Inferior parietal cortex (tissue), 1 donor: Measurements from ENCODE around the gene ZNF639.
A peak's percentile ranks its signal among the peaks of the same experiment; 100 is the strongest.

Experiments used
- DNase-seq: peaks from one replicate; pipeline ENCODE4 v3.0.0-alpha.2; 2016; ENCODE audit errors: extremely low spot score

The ZNF639 gene

DNA sequence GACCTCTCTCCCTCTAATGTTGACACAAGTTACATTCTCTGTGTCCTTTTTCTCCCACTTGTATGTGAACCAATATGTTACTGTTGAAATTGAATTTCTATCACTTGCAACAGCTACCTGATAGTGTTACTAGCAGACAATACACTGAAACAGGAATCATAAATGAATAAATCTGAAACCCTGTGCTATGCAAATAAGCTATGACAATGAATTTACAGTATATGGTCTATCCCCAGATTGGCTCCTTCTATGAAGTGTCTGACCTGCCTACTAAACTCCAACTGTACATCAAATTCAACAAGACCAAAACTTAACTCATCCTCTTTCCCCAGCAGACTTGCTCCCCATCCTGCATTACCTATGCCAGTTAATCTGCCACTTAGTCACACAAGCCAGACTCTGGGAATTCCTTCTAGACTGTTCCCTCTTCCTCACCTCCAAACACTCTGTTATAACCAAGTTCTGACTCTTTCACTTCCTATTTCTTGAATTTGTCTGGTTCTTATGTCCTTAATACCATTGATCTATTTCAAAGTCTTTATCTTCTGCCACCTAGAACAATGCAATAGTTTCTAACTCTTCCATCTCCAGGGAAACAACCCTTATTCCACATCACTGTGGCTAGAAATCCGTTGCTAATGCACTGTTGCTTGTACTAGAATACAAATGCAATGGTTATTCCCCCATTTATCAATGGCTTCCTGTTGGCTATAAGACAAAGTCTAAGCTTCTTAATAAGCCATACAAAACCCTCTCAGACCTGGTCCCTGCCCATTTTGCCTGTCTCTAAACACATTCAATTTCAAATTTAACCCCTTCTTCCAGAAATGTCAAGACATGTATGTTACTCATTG is 13.4 kb upstream of the ZNF639 start:
- DNase-seq = no peak

DNA sequence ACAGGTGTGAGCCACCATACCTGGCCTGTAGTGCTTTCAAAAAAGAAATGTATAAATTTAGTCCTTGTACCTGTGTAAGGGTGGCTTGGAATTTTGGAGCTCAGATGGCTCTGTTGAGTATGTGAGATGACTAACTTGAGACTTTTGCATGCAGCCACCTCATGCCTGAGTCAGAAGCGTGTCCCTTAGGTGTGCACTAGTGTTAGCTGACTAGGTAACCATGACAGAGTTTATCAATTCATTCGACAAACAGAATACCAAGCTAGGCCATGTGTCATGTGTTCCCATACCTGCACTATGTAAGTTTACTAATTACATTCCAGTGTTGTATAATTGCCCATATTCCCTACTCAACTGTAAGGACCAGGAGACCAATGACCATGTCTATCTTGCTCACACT is 4.0 kb upstream of the ZNF639 start:
- no peak for DNase-seq

DNA sequence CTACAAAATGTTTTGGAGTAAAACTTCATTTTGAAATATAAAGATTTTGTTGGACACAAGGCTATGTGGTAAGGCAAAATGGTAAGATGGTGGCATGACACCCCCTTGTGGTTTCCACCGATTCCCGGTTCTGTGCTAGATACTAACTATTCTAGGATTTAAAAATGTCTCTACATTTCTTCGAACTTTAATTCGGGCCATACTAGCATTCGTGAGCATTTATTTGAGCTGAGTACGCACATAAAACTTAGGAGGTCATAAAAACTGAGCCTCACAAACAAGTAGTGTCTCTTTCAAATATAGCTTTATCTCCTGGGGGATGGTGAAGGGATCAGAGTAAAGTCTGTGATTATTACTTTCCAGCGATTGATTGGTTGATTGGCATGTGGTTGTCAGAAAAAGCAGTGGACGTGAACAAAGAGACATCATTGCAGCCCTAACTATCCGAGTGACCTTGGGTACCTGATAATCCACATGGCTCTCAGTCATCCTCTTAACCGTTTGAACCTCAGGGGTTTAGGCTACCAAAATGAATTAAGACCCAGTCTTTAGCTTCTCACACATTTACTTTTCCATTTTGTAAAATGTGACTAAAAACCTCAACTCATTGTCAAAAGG is 1.1 kb upstream of the ZNF639 start:
- DNase-seq = peak; percentile 73

DNA sequence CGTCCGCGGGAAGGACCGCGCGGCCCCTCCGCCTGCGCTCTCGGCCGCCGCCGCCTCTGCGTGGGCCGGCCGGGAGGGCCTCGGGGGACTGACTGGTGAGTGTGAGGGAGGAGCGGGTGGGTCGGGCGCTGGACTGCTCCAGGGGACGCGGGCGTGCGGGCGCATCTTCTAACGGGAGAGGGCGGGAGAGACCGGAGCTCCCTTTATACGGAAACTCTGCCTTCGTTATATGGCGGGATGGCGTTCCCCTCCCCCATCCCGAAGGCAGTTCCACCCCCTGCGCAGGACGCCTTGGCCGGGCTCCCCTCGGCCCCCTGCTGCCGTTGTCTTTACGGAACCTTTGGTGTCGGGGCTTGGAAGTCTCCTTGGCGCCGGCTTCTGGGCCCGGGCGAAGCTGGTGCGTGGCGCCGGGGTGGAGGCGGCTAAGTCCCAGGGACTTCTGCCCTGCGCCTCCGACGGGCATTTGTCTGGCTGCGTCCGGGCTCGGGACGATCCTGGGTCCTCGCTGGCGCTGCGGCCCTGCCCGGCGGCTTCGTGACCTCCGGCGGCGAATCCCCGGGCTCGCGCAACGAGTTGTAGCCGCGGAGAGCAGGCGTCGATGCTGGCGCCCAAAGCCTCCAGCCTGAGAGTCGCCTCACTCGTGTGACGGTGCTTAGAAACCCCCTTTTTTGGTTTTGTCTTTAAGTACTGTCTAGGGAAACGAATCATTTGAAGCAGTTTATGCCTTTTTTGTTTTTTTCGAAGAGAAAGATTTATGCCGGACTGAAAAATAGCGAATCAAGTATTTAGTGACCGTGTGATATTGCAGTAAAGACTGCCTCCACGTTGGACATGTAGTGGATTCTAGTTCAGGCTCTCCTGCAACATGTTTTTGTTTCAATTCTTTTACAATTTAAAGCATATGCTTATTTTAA is 623 bp downstream of the ZNF639 start:
- peak; percentile 50 for DNase-seq

DNA sequence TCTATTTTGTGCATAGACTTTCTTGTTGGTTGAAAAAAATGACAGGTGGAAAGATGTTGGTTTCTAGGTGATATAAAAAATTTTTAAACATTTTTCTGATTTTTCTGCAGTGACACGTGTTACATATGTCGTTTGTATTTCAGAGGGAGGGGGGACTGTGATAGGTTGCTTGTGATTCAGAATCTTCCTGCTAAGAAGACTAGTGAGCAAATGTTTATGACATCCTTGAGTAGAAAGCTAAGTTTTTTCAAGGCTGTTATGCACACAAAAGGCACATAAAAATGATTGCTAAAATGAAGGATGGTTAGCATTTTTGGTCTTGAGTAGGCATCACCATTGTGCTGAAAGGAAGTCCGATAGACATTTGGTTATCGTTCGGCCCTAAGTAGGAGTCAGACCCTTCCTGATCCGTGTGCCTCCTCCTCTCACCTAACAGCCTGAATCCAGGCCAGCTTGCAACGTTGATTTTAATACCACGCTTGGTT is 1.5 kb downstream of the ZNF639 start:
- no peak for DNase-seq

DNA sequence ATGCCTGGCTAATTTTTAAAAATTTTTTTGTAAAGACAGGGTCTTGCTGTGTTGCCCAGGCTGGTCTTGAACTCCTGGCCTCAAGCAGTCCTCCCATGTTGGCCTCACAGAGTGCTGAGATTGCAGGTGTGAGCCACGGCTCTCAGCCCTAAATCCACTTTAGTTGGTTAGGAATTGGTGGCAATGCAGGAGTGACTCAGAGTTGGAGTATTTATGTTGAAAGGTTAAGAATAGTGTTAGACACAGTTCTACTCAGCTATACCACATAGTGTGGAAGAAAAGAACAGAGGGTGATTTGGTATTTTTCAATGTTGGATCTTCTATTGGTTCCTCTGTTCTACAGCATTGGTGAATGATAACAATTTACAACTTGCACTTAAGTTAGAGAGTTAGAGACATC is 7.6 kb downstream of the ZNF639 start:
- DNase-seq = no peak

DNA sequence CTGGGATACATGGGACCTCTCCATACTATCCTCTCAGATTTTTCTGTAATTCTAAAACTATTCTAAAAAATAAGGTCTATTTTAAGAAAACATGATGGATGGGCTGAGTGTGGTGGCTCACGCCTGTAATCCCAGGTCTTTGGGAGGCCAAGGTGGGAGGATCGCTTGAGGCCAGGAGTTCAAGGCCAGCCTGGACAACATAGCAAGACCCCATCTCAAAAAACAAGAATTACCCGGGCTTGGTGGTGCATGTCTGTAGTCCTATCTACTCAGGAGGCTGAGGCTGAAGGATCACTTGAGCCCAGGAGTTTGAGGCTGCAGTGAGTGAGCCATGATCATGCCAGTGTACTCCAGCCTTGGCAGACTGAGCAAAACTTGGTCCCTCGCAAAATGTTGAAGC is 9.4 kb downstream of the ZNF639 start:
- DNase-seq = no peak

DNA sequence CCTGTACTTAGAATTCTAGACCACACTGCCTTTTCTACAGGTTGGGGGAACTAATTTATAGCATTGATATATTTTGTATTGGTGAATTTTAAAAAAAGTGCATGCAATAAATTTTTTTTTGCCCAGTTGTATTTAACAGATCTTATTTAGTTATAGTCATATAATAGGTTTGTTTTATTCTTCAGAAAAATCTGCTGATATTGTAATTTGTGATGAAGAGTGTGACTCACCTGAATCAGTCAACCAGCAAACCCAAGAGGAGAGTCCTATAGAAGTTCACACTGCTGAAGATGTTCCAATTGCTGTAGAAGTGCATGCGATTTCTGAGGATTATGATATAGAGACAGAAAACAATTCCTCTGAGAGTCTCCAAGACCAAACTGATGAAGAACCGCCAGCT is 10.3 kb downstream of the ZNF639 start:
- DNase-seq = no peak

DNA sequence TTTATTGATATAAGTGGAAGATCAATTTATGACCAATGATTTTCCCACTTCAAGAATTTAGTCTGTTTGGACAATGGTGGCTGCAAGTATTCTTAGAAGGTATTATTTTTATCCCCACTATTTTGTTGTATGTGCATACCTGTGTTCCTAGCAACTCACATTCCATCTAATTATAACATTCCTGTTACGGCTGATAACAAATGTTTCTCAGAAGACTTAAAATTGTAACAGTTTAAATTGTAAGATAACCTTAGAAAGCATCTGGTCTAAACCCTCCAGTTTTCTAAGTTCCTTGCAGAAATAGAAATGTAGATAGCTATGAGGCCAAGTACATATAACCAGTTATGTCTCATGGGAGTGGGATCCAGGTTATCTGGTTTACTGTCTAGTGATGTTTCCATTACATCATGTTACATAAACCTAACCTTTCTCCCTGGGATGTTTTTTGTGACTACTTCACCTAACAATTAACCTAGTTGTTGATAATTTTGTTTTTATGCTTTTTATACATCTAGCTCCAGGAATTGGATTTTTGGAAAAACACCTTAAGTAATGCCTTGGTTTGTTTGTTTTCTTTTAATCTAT is 13.6 kb downstream of the ZNF639 start:
- DNase-seq = no peak

DNA sequence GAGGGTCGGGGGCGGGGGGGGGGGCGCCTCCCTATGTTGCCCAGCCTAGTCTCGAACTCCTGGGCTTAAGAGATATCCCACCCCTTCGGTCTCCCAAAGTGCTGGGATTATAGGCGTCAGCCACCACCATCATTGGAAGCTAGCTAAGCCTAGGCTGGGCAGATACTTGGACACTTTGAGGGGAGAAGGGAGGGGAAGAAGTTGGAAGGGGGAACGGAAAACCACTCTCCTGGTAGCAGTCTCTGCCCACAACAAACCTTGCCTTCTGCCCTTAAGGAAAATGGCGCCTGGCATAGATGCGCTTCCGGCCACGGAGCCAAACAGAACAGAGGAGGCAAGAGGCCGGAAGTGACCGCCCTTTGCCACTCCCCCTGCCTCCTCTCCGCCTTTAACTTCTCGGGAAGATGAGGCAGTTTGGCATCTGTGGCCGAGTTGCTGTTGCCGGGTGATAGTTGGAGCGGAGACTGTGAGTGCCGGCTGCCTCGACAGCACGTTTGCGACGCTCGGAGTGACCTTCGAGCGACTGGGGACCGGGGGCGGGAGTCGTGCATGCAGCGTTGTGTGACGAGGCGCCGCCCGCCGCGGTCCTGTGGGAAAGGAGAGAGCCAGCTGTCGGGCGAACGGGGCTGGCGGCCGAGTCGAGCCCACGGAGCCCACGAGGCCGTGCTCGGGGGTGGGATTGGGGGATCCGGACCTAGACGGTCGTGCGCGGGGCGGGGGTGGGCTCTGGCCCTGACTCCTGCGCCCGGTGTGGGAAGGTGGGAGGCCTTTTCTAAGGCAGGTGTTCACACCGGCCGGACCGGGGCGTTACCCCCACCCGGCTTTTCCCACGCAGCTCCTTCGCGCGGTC is 24.7 kb downstream of the ZNF639 start, which contains the start of gene MFN1:
TSS of gene MFN1 (plus strand) at position 365 of the 850 bp plus-strand sequence. CDS start 1,143 bp downstream, outside the sequence.
- peak; percentile 97 for DNase-seq

DNA sequence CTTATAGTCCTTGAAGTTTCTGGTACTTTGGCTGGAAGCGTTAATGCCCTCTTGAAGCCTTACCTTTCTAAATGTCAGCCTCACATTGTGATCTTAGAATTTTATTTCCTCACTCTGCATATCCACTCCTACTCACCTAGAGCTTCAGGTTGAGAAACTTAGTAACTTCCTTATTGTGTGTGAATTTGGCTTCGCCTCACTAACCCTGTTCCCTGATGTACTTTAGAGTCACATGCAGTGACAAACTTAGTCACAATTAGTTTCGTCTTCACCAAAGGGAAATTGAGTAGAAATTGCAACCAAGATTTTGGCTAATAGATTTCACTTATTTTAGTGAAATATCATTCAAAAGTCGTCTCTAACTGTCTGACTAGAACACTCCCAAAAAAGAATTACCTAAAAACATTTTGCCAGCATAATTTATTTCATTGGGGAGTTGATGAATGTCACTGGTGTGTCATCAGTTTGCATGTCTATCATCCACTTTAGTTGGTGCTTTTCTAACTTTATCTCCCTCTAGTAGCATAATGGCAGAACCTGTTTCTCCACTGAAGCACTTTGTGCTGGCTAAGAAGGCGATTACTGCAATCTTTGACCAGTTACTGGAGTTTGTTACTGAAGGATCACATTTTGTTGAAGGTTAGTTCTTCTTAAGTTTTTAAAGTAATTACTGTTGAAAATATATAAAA is 25.6 kb downstream of the ZNF639 start:
- DNase-seq = no peak

DNA sequence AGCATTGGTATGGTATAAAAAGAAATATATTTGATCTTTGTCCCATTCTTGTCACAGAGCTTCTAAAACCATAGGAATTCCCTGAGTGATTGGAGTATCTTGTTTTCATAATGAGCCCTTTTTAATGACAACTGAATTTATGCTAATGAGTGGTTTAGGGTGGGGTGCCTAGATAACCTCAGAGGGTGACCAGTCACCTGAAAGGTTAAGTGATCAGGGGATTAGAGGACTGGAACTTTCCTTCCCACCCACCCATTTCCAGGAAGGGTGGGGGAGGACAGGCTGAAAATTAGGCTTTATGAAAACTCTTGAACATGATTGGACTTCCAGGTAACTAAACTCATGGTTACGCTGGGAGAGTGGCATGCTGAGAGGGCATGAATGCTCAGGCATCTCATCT is 33.2 kb downstream of the ZNF639 start:
- no peak for DNase-seq

DNA sequence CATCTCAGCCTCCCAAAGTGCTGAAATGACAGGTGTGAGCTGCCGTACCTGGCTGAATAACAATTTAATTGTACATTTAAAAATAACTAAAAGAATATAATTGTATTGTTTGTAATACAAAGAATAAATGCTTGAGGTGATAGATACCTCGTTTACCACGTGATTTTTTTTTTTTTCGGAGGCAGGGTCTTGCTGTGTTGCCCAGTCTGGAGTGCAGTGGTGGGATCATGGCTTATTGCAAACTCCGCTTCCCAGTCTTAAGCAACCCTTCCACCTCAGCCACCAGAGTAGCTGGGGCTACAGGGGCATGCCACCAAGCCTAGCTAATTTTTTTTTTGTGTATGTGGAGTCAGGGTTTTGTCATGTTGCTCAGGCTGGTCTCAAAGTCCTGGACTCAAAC is 40.5 kb downstream of the ZNF639 start:
- no peak for DNase-seq

DNA sequence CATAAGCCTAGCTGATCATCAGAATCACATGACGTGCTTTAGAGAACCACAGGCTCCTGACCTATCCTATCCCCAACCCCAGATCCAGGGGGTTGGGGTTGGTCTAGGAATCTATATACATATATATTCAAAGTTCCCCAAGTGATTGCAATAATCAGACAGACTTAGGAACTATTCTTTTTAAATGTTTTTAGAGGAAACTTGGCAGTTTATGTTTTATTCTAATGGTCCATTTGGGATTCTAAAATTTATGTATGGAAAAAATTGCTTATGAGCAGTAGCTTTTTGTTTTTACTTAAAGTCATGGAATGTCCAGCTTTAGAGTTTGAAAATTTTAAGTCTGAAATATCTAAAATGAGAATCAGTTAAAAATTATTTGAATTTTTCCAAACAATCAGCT is 46.8 kb downstream of the ZNF639 start:
- DNase-seq = no peak

DNA sequence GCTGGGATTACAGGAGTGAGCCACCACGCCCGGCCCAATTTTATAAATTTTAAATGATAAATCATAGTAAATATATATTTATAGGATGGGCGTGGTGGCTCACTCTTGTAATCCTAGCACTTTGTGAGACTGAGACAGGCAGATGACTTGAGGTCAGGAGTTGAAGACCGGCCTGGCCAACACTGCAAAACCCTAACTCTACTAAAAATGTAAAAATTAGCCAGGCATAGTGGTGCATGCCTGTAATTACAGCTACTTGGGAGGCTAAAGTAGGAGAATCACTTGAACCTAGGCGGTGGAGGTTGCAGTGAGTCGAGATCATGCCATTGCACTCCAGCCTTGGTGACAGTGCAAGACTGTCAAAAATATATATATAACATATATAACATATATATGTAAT is 51.1 kb downstream of the ZNF639 start:
- DNase-seq = no peak

DNA sequence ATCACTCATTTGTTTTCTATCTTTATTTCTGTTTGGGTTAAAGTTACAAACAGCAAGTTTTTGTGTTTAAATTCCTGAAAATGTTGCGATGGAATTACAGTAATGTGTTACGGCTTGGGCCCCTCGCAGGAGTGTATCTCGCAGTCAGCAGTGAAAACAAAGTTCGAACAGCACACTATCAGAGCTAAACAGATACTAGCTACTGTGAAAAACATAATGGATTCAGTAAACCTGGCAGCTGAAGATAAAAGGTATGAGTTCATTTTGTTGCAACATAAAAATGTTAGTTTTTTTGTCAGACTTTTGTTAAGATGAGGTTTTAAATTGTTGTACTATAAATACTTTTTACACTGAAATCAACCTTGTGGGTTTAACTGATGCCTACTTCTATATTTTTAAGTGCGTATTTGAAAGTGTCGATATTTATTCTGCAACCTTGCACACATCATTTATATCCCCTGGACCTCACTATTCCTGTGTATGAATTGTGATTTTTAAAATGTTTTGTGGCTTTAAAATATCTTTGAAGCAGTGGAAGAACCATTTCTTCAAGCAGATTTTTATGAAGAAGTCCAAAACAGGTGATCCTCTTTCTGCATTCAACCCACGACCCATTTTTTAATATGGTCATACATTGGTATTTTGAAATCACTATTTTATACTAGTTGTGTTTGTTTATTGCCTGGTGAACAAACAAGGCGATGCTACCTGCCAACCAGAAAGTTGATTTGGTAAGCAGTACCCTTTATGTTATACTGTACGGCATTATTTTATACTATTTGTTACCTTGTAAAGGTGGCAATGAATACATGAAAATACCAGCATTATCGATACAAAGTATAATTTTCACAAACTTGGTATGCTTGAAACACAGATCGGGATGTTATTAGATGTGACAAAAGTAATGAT is 52.5 kb downstream of the ZNF639 start:
- DNase-seq = no peak

DNA sequence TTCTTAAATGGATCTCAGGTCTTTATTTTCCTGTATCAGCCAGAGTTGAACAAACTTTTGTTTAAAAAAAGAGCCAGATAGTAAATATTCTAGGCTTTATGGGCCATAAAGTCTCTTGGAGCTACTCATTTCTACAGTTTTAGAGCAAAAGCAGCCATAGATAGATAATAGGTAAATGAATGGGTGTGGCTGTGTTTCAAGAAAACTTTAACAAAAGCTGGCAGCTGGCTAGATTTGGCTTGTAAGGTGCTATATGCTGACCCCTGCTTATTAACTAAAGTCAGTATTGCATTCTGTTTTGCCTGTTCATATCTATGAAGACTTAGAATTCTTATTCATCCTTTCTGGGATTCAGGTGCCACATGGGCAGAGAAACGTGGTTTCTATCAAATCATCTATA is 53.6 kb downstream of the ZNF639 start:
- DNase-seq = no peak
